GM21526 (cell line): ENCODE measurements around the gene CLPTM1L.

Experiments
- ATAC-seq: cut with Tn5 transposase; IDR thresholded peaks from one replicate; pipeline ENCODE4 v1.9.1; 2021; ENCODE audit warnings: moderate library complexity; ENCODE audit not compliant: unreplicated experiment, low FRiP score

The CLPTM1L gene

GRCh38 chr5:1344975-1345838, at the start of gene CLPTM1L:
CLPTM1L (minus strand) TSS chr5:1345099; CDS start chr5:1344841, 258 bp downstream.
- ATAC-seq: peak; percentile 57

DNA sequence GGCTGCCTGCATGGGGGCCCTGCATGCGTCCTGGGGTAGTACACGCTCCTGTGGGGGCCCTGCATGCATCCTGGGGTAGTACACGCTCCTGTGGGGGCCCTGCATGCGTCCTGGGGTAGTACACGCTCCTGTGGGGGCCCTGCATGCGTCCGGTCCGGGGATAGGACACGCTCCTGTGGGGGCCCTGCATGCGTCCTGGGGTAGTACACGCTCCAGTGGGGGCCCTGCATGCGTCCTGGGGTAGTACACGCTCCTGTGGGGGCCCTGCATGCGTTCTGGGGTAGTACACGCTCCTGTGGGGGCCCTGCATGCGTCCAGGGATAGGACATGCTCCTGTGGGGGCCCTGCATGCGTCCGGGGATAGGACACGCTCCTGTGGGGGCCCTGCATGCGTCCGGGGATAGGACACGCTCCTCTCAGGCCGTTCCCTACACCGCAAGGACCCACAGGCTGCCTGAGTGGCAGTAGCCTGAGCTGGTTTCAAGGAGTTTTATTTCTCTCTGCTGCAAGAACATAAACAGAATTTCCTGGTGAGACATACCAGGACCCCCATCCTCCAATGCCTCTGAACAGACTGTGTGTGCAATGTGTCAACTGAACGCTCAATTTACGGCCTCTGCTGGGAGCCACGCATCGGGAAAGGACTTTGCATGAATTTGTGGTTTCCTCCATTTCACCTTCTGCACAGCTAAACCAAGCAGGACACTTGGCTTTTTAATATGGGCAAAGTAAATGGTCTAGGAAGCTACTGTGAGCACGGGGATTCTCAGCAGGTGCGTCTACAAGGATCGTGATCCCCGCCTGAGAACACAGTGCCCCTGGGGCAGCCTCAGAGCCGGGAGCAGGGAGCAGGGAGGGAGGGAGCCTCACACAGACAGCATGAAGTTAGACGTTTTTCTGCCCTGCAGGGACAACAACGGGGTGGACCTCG, 48.9 kb upstream of the CLPTM1L start:
- no peak for ATAC-seq

DNA sequence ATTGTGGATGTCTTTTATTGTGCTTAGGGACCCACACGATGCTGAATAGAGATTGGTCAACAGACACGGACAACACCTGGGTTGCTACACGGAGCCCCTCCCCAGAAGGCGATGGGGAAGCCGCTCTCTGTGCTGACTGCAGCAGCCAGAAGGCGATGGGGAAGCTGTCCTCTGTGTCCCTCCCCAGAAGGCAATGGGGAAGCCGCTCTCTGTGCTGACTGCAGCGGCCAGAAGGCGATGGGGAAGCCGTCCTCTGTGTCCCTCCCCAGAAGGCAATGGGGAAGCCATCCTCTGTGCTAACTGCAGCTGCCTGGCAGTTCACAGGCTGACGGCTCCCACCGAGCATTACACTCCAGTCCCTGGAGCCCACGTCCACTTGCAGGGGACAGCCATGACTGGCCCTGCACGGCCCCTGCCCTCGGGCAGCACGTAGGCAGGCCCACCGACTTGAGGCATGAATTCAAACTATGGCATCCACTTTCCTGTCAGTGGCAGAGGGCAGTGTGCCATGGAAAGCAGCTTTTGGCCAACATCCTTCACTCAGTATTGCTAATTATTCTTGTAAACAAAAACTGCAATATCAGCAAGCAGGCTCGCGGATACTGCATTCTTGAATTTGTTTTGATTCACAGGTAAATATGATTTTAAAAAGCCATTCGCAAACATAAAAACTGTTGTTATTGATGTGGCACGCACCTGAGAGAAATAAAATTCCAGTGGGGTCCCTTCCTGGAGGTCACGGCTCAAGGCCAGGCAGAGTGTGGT, 48.1 kb upstream of the CLPTM1L start:
- ATAC-seq: no peak

- ATAC-seq: no peak
Measured at GRCh38 chr5:1392261-1392660, 47.4 kb upstream of the CLPTM1L start.

DNA sequence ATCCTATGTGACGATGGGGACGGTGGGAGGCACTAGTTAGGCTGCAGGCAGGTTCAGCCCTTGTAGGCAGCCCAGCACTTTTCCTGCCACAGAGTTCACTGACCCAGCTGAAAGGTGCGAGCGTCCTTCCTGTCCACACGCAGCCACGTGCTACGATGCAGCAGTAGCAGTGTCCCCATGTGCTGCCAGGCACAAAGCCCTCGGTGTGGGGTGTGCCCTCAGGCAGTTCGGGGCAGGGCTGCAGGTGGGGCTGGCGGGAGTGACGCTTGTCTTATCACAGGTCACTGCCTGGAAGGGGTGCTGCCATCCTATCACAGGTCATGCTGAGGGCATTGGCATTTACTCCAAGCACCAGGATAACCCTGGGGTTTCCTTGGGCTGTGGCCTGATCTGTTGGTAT, 46.8 kb upstream of the CLPTM1L start:
- ATAC-seq: no peak

- no peak for ATAC-seq
Measured at GRCh38 chr5:1390861-1391600, 46.1 kb upstream of the CLPTM1L start.

- ATAC-seq: no peak
Measured at GRCh38 chr5:1390333-1390732, 45.4 kb upstream of the CLPTM1L start.

DNA sequence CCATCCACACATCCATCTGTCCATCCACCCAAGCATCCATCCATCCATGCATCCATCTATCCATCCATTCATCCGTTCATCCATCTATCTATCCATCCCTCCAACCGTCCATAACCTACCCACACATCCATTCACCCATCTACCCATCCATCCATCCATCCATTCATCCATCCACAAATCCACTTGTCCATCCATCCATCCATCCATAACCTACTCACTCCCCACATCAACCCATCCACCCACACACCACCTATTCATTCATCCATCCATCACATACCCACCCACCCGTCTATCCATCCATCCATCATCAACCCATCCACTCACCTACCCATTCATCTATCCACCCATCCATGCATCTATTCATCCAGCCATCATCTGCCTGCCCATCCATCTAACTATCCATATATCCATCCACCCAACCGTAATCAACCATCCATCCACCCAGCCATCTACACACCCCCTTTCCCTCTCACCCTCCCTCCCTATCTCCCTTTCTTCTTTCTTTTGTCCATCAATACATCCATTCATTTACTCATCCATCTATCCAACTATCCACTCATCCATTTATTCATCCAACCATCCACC, 43.6 kb upstream of the CLPTM1L start:
- ATAC-seq: no peak

DNA sequence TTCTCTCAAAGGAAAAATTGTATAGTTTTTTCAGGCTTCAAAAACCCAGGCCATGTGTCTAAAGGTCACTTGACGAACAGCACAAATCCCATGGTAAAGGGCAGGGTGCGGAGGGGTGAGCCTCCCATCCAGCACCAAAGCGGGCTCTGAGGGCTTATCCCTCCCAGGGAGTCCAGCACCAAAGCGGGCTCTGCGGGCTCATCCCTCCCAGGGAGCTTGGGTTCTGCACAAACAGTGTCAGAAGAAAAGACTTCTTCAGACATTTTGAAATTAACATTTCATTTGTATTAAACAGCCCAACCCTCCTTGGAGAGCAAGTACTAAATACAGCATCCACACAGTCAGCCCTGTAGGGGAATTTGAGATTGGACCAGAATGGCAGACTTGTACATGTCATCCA, 43.0 kb upstream of the CLPTM1L start:
- no peak for ATAC-seq

GRCh38 chr5:1387059-1387755, 42.3 kb upstream of the CLPTM1L start:
- ATAC-seq: no peak

DNA sequence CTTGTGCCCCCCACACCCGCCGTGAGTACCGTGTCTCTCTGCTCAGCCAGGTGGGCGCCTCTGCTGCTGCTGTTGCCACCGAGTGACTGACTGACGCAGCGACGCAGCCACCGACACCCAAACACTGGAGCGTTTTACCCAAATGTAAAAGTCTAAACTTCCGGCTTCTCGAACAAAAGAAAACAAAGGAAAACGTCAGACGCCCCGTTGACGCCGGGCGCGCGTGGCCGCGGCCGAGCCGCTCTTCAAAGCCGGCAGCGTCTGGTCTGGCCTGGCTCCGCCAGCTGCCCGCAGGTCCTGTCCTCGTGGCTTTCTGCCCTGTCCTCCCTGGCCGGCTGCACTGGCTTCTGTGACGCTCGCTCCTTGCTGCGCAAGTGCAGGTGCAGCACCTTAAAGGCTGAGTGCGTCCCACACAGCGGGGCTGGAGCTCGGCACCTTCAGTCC, 41.4 kb upstream of the CLPTM1L start:
- peak; percentile 58 for ATAC-seq

DNA sequence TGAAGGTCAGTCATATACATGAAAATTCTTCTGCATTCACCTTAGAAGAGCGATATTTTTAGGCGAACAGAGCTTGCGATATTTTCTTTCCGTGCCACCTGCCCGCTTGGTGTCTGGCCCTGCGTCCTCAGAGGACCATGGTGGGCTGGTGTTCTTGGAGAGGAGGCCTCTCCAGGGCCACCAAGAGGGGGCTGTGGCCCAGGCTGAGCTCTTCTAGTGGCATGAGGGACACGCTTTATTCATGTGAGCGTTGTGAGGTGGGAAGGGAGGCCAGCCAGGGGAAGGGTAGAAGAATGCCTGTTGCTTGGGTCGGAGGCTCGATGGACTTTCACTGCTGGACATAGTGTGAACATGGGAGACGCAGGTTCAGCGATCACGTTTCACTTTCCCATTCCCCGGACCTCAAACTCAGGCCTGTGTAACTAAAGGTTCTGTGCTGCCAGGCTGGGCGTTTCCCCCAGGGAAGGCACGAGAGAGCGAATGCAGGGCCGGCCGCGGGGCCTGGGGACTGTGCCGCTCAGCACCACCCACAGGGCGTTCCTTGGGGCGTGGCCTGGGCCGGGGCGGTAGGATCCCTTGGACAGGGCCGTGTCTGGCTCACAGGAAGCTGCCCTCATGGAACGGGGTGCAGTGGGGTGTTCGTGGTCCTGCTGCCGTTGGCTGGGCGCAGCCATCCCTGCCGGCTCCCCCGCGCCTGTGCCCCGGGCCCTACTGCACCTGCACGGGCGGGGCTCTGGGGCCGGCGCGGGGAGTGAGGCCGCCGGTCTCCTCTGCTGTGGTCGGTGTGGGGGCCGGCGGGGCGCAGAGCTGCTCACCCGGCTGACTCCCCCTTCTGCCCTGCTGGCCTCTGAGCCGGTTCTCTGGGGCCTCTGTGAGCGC, 40.7 kb upstream of the CLPTM1L start:
- ATAC-seq: peak; percentile 88

DNA sequence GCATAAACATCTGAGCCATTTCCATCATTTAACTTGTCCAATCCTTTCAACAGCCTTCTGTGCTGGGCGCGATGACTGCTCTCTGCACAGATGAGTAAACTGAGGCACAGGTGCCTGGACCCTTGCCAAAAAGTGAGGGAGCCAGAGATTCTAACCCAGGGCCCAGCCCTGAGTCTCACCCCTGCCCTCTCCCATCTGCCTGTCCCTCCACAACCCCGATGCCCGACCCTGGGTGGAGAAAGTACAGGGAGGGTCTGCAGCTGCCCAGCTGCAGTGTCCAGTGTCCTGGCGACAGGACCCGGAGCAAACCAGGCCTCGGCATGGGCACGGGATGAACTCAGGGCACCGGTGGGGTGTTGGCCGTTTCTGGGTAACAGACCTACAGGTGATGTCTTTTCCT, 39.6 kb upstream of the CLPTM1L start:
- ATAC-seq: no peak

GRCh38 chr5:1383886-1384401, 39.0 kb upstream of the CLPTM1L start:
- ATAC-seq: no peak

DNA sequence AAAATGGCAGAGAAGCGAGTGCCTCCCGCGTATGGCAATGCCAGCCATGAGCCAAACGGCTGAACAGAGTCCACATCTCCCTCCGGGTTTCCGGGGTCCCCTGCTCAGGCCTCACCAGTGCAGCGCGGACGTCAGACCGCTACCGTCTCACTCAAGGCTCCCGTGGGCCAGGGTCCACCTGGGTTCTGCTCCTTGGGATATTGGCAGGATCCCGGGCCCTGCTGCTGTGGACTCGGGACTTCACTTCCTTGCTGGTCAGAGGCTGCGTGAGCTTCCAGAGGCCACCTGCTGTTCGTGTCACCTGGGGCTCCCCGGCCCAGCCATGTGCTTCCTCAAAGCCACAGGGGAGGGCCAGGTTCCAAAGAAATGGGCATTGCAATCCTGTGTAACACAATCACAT, 38.4 kb upstream of the CLPTM1L start:
- ATAC-seq: no peak

DNA sequence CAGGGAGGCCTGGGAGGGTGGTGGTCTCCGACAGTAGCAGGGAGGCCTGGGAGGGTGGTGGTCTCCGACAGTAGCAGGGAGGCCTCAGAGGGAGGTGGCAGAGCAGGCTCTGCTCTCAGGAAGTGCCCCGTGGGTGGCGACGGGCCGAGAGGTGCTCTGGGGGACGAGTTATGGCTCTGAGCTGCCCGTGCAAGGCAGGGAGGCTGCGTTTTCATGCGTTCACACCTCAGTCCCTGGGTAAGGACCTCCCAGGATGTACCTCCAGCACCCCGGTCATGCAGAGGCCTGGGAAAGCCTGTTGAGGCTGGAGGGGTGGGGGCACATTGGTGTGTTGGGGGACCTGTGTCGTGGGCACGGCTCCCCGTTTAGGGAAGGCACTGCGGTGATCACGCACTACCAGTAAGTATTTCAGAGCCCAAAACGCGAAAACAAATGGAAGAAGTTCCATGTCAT, 37.4 kb upstream of the CLPTM1L start:
- no peak for ATAC-seq

- ATAC-seq: no peak
Measured at GRCh38 chr5:1381370-1382247, 36.7 kb upstream of the CLPTM1L start.
